Heart left ventricle (tissue), 16 donors: ENCODE results near the gene UFL1. TPM values are rescaled to one million over a fixed set of nuclear protein-coding genes. Genes with fewer than 3 reads are reported as not detected.

Experiments
- ATAC-seq, 4 donors: fragments of 200-7000 bp; cut with Tn5 transposase; one replicate each; pipeline ENCODE4 v1.9.1; 2020 to 2022; ENCODE audit warnings: moderate library complexity in 4 of 4, mild to moderate bottlenecking in 3 of 4, moderate number of reproducible peaks in 1 of 4
- DNase-seq, 5 donors: peaks; one replicate each; pipeline ENCODE4 v3.0.0-alpha.2; 2020
- H3K27ac ChIP-seq, 12 donors: fragments of 200-600 bp; sonication (generic) in 4 of 12; one replicate each; pipeline versions ENCODE4 v1.5.0 to v1.8.0; 2016 to 2022; ENCODE audit warnings: mild to moderate bottlenecking in 2 of 12
- H3K27me3 ChIP-seq, 9 donors: fragments of 200-600 bp; sonication (generic) in 2 of 9; one replicate each; pipeline versions ENCODE4 v1.5.1 to v1.8.0; 2016 to 2022; ENCODE audit warnings: mild to moderate bottlenecking in 3 of 9
- H3K36me3 ChIP-seq, 9 donors: fragments of 200-600 bp; sonication (generic) in 2 of 9; one replicate each; pipeline versions ENCODE4 v1.5.0 to v1.8.0; 2018 to 2022; ENCODE audit warnings: mild to moderate bottlenecking in 2 of 9
- H3K4me1 ChIP-seq, 12 donors: fragments of 200-600 bp; sonication (generic) in 4 of 12; one replicate each; pipeline versions ENCODE4 v1.5.0 to v1.8.0; 2016 to 2022; ENCODE audit warnings: mild to moderate bottlenecking in 3 of 12
- H3K4me3 ChIP-seq, 12 donors: fragments of 200-600 bp; sonication (generic) in 4 of 12; one replicate each; pipeline versions ENCODE4 v1.5.0 to v1.8.0; 2017 to 2022; ENCODE audit warnings: mild to moderate bottlenecking in 9 of 12, moderate library complexity in 4 of 12
- H3K9me3 ChIP-seq, 12 donors: fragments of 200-600 bp; sonication (generic) in 4 of 12; one replicate each; pipeline versions ENCODE4 v1.5.0 to v1.8.0; 2016 to 2022; ENCODE audit warnings: mild to moderate bottlenecking in 1 of 12
- POLR2A ChIP-seq, 2 donors: fragments of 450-650 bp; IDR thresholded peaks; one replicate each; pipeline ENCODE4 v1.6.1; 2017; ENCODE audit warnings: antibody characterized with exemption in 2 of 2, mild to moderate bottlenecking in 2 of 2, moderate library complexity in 2 of 2
- WGBS, 4 donors: extraction: QIAGEN DNeasy Blood & Tissue Kit in 2 of 4; methylation state at CpG; one replicate each; pipeline versions ENCODE4 v1.1.5 to v1.1.7; 2013 to 2018; 5-methylcytosine and 5-hydroxymethylcytosine counted together
- intact Hi-C, 10 donors: fragments of 100-400 bp; cut with DNase I; formaldehyde crosslinking; loops; one replicate each; pipeline versions ENCODE4 v1.11.1 to v1.14.2; 2022
- polyA plus RNA-seq, 2 donors: library from polyadenylated mRNA; stranded (reverse); fragments of 200-250 nt; gene quantifications; one replicate each; pipeline ENCODE4 v1.2.3, GENCODE V29; 2013
- total RNA-seq, 9 donors: library from RNA; depleted of rRNA in 2 of 9; stranded (reverse); fragments of >200 nt in 2 of 9; fragmentation: NEBNext Ultra II Directional in 3 of 9; extraction: Animal tissue kit (Norgen Biotek cat#: 25700) in 3 of 9; gene quantifications; one replicate each; pipeline versions ENCODE4 v1.1.0 to v1.2.4, GENCODE V29; 2016 to 2023
- TF ChIP-seq, protein P1 (sequence below), 12 donors: fragments of 200-600 bp; sonication (generic) in 4 of 12; IDR thresholded peaks; one replicate each; pipeline versions ENCODE4 v1.5.0 to v1.8.0; 2018 to 2022; ENCODE audit warnings: antibody characterized with exemption in 12 of 12, mild to moderate bottlenecking in 5 of 12
- donor health status: ischemic (EF 13 %, LVEDD 7.1; RV severe dilation, severe dysfunction).
- donor health status: healthy with polysubstance abuse.
- donor health status: DM: no; HTN: yes; CAD: no.
- donor health status: DM: no; HTN: no; CAD: no.
- donor health status: ischemic (EF 25% LVEDD 6.9; RV normal size, moderate dysfunction).
- donor health status: ischemic (EF 25% LVEDD 5.7; RV mildly dilated, moderate dysfunction).
- donor health status: healthy.
- donor health status: DM: yes; HTN: yes; CAD: no.
- donor health status: ischemic (EF 35%, LVEDD 5.7; RV mildly dilated, moderate dysfunction).
- donor health status: nonischemic (EF 11% LVEDD 7.7; RV severe dilation, severe dysfunction).
- donor health status: DM: yes; HTN: yes; CAD: no.
- donor health status: PGD.
- donor health status: ischemic (EF 29% LVEDD 5.4; RV normal size, mild dysfunction).
- donor health status: nonischemic (EF 23%, LVEDD 6.1; RV moderate dilation, normal function).

UFL1 gene
- total and polyA plus RNA-seq, 11 donors = 10.3 to 30.3 (median 22.3) TPM

DNA sequence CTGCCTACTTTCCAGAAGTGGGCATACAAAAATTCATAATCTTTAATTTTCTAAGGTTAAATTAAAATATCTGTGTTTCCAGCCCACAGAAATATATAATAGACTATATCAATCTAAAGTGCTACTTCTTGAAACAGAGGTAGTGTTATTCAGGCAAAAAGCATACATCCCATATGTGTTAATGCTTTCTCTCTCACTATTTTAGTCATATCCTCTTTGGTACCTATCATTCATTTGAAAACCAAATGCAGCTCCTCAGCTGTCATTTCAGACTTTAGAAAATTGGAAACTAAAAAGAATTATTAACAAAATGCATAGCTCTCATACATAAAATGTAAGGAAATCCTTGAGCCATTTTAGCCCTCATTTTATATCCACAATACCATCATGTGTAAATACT is 42.2 kb downstream of the UFL1 start:
- Histone ChIP-seq H3K27me3 (no peaks in the 10 kb centered on the region), H3K4me1 (no peaks in the 10 kb centered on the region), H3K36me3 (no peaks in the 10 kb centered on the region), H3K4me3 (peak overlapping the region in 9 of 12 donors; percentile 18 to 50 (median 31)), H3K9me3 (peaks cover 0 to 7% (median 0%) of the 10 kb centered on the region in 12 donors), H3K27ac (peak overlapping the region in 8 of 12 donors; percentile 0 to 57 (median 42))
- DNase-seq (no peak), ATAC-seq (no peak)
- intact Hi-C loops = no loop called here
- TF ChIP-seq, protein P1, sequence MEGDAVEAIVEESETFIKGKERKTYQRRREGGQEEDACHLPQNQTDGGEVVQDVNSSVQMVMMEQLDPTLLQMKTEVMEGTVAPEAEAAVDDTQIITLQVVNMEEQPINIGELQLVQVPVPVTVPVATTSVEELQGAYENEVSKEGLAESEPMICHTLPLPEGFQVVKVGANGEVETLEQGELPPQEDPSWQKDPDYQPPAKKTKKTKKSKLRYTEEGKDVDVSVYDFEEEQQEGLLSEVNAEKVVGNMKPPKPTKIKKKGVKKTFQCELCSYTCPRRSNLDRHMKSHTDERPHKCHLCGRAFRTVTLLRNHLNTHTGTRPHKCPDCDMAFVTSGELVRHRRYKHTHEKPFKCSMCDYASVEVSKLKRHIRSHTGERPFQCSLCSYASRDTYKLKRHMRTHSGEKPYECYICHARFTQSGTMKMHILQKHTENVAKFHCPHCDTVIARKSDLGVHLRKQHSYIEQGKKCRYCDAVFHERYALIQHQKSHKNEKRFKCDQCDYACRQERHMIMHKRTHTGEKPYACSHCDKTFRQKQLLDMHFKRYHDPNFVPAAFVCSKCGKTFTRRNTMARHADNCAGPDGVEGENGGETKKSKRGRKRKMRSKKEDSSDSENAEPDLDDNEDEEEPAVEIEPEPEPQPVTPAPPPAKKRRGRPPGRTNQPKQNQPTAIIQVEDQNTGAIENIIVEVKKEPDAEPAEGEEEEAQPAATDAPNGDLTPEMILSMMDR (IDR thresholded peaks at IDR 0.05) = no peak
- no peak for TF ChIP-seq POLR2A (IDR thresholded peaks at IDR 0.05)

DNA sequence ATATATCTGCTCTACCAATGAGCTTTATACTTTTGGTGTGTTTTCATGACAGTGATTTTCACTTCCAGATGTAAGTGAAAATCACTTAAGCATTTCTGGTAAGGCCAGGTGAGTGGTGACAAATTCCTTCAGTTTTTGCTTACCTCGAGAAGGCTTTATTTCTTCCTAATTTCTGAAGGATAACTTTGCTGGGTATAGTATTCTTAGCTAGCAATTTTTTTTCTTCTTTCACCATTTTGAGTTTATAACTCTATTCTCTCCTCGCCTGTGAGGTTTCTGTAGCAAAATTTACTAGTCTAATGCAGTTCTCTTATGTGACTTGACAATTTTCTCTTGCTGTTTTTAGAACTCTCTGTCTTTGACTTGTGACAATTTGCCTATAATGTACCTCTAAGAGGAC is 48.4 kb downstream of the UFL1 start:
- peaks cover 0 to 24% (median 12%) of the 10 kb centered on the region in 12 donors for H3K9me3 ChIP-seq
- intact Hi-C loops = no loop called here
- TF ChIP-seq, protein P1 (IDR thresholded peaks at IDR 0.05) = no peak
- no peak for TF ChIP-seq POLR2A (IDR thresholded peaks at IDR 0.05)
- WGBS, 4 donors = 67 to 75% (median 68%) methylated on average over 2 of the region's 2 CpGs
- H3K27ac ChIP-seq = no peak overlapping the region
- H3K36me3 ChIP-seq = no peaks in the 10 kb centered on the region
- H3K27me3 ChIP-seq = no peaks in the 10 kb centered on the region
- DNase-seq = no peak
- H3K4me1 ChIP-seq = no peaks in the 10 kb centered on the region
- no peak for ATAC-seq
- H3K4me3 ChIP-seq = no peak overlapping the region

DNA sequence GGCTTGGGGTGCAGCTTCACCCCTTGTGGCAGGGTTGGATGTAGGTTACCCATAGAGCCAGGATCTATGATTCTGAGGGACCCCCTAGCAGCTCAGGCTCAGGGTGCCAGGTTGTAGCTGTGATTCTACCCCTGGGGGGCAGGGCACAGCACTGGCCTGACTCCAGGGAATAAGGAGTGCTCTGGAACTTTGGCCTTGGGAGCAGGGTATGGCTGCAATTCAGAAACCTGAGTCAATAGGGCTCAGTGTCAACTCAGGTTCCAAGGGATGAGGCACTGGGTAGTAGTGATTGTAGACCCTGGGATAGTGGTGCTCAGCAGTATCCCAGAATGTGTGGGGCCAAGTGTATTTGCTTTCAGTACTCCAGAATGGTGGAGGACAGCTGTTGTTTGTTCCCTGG is 49.9 kb downstream of the UFL1 start:
- Histone ChIP-seq H3K27me3 (no peaks in the 10 kb centered on the region), H3K36me3 (no peaks in the 10 kb centered on the region), H3K27ac (no peak overlapping the region), H3K9me3 (peaks cover 0 to 24% (median 12%) of the 10 kb centered on the region in 12 donors), H3K4me3 (no peak overlapping the region), H3K4me1 (no peaks in the 10 kb centered on the region)
- intact Hi-C loops = no loop called here
- TF ChIP-seq POLR2A (IDR thresholded peaks at IDR 0.05) = no peak
- TF ChIP-seq, protein P1 (IDR thresholded peaks at IDR 0.05) = no peak
- no peak for ATAC-seq
- DNase-seq = no peak

DNA sequence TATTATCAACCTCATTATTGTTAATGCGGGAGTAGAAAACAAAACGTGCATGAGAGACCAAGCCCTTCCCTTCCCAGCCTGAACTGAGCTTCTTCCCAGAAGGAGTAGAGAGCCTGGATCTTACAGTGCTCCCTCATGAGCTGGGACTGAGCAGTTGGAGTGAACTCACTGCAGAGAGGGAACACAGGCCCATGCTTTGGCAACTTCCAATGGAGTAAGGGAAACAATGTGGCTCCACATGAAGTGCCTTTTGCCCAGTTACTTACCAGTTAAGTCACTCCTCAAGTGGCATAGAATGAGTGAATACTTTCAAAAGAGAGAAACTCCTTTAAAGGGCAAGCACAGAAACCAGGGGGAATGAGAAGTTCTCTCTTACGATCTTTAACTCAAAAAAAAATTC is 53.8 kb downstream of the UFL1 start:
- Histone ChIP-seq H3K4me3 (no peak overlapping the region), H3K9me3 (peaks cover 0 to 14% (median 6%) of the 10 kb centered on the region in 12 donors), H3K27ac (no peak overlapping the region), H3K27me3 (no peaks in the 10 kb centered on the region), H3K4me1 (no peaks in the 10 kb centered on the region), H3K36me3 (no peaks in the 10 kb centered on the region)
- 71 to 81% (median 80%) methylated on average over 3 of the region's 3 CpGs for WGBS, 4 donors
- intact Hi-C loops = no loop called here
- ATAC-seq (no peak), DNase-seq (no peak)
- TF ChIP-seq, protein P1 (IDR thresholded peaks at IDR 0.05) = no peak
- TF ChIP-seq POLR2A (IDR thresholded peaks at IDR 0.05) = no peak
